NOMO-1 treated with dmso at 0.1 percent for 144 hours (cell line): ENCODE data around the gene ANK2.

Experiments used
- DNase-seq: peaks from one replicate; lab custom pipeline; 2025; ENCODE audit not compliant: unreplicated experiment; lab: John Stamatoyannopoulos, UW

Gene ANK2

DNA sequence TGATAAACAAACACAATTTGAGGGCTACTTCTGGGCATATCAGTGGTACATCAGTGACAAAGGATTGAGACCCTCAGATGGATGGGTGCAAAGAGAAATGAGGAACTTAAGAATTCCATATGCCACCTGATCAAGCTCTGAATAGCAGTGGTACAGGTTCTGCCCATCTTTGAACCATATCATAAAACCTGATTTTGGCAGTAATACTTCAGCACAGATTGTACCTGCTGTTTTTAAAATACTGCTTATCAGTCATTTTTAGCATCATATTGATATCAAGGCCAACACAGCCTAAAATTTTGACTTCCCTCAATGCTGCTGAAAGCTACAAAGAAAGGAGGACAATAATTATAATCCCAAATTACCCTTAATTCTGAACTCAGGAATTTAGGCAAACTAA is 41.5 kb downstream of the ANK2 start:
- DNase-seq: no peak

DNA sequence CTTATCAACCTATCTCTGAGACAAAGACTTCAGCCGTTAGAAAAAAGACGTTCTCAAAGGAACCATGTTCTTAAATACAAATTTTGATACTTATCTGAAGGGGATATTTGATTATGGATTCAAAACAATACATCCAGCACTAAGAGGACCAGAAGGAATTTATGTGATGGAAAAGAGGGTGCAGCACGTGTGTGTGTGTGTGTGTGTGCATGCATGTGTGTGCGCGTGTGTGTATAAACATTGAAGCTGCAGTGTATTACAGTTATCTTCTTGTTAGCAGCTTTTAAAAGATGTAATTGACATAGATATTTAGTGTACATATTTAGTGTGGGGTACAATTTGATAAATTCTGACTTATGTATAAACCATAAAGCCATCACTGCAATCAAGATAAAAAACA is 44.9 kb downstream of the ANK2 start:
- DNase-seq: no peak

DNA sequence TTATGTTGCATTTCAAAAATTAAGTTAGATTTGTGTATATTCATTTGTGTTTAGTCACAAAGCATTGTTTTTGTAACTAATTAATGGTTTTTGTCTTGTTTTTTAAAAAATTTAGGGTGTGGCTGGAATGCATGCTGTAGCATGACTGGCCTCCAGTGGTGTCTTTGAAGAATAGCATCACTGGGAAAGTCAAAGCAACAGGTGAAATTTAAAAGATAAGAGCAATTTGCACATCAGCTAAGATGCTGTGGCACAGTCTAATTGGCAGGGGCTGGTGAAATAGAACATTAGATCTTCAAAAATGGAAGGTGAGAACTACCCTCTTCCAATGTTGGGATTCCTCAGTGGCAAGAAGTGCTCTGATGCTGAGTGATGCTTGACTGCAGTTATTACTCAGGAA is 45.3 kb downstream of the ANK2 start:
- no peak for DNase-seq

DNA sequence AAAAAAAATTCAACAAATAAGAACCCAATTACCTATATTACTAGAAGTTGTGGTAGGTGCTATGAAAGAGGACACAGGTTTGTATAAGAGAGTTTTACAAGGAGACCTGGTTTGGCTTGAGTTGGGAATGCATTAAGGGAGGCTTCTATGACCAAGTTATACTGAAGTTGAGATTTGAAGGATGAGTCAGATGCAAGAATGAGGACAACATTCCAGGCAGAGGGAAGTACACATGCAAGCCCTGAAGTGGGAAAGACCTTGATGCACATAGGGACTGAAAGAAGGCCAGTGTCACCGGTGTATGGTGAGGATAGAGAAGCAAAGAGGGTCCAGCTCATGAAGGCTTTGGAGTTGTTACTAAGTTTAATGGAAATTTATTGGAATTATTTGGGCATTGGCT is 52.2 kb downstream of the ANK2 start:
- no peak for DNase-seq

DNA sequence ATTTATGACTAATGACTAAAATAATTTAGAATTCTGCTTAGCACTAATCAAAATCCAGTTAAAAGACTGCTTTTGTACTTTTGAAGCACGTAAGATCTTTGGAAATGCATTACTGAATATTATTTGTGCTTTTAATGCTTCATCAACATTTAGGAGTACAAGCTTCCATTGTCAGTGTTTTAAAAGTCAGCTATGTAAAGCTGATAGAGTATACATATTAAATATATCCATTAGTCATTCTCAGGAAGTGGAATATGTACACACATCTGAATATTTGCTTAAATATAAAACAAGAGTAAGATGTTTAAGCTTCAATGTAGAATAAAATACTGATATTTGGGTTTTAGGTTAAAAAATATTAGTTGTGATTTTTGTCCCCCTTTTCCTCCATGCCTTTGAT is 54.1 kb downstream of the ANK2 start:
- DNase-seq: no peak

DNA sequence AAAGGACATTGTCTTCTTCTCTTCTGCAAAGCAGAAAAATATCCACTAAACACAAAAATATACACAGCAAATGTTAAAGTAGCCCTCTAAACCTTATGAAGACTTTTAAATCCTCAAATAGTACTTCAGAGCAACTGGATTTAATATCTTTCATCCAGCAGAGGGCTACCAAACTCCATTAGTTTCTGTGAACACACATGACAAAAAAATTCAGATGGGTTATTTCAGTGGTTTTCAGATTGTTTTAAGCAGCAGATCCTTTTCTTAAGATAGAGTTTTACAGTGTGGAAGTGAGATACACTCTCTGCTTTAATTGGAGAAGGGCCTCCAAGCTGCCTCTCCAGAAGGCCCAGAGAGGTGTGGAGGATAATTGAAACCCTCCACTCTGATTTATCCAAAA is 56.7 kb downstream of the ANK2 start:
- no peak for DNase-seq

DNA sequence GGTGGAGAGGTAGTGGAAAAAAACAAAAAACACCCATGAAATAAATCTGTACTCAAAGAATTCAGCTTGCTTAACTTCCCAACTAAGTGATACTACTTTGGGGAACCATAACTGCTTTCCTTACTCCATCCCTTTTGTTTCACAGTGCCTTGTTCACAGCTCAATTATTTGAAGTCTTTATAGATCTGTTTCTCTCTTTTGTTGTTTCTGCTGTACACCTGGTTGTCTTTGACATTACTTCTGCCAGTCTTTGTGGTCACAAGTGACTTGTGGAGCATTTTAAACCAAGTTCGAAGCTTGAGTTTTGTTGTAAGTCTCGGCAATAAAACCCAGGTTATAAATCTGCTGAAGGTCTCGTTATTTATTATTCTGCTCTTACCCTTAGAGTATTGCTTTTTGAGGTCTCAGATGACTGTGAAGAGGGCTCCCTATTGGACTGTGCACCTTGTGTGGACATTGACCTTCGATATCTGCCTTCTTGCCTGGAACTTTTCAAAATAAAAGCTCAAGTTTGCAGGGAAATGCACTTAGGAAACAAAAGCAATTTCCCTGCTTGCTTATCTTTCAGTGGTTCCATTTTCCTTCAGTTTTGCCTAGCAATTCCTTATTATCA is 59.8 kb downstream of the ANK2 start:
- no peak for DNase-seq

DNA sequence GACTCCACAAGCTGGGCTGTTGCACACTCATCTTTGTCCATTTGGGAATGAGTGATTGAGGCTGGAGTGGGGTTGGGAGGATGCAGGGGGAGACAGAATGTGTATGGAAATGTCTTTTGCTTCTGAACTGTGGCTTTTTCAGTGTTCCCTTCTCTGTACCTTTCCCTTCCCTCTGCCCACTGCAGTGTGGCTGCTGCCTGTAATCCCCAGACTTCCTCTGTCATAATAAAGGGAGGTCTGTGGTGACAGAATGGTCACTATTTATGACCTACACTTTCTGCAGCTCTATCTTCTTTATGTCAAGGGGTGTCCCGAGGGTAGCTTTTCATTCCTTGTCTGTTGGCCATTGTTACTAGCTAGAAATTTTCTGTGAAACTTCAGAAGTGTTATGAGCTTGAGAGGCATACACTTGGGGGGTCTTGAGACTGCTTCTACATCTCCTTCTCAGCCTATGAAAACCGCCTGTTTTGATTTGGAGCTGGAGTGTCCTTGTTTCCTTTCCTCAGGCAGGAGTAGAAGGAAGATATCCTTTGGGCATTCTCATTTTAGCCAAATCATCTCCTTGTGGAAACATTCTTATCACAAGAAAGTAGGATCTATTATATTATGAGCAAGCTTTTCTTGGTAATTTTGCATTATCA is 63.0 kb downstream of the ANK2 start:
- no peak for DNase-seq

DNA sequence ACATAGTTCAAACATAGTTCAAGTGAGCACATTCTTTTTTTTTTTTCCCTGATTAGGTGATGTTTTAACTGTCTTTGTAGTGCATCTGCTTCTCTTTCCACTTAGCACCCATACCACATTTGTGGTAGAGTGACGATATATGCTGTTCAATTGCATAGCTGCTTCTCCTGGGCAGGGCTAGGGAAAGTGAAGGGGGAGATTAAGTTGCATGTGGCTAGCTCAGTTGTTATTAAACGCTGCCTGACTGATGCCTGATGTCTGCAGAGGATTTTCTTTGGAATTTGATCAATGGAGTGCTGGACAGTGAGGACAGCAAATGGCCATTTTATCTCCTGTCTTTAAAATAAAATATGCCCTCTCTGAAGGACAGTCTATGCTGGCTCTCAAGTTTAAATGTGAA is 63.7 kb downstream of the ANK2 start:
- no peak for DNase-seq

DNA sequence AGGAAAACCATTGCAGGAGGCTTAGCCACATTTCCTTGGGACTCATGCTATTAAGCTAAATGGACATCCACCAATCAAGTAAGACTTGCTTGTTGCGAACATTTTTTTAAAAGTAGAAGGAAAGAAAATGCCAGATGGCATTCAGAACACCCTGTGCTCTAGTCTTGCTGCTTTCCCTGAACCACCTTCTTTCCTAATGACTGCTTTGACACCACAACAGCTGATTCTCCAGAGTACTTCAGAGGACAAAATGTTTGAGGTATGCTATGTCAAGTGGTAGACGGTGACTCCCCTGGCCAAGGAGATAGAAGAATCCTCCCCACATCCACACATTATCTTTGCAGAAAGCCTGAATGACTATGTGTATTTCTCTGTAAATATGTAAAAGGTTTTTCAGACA is 65.4 kb downstream of the ANK2 start:
- no peak for DNase-seq

DNA sequence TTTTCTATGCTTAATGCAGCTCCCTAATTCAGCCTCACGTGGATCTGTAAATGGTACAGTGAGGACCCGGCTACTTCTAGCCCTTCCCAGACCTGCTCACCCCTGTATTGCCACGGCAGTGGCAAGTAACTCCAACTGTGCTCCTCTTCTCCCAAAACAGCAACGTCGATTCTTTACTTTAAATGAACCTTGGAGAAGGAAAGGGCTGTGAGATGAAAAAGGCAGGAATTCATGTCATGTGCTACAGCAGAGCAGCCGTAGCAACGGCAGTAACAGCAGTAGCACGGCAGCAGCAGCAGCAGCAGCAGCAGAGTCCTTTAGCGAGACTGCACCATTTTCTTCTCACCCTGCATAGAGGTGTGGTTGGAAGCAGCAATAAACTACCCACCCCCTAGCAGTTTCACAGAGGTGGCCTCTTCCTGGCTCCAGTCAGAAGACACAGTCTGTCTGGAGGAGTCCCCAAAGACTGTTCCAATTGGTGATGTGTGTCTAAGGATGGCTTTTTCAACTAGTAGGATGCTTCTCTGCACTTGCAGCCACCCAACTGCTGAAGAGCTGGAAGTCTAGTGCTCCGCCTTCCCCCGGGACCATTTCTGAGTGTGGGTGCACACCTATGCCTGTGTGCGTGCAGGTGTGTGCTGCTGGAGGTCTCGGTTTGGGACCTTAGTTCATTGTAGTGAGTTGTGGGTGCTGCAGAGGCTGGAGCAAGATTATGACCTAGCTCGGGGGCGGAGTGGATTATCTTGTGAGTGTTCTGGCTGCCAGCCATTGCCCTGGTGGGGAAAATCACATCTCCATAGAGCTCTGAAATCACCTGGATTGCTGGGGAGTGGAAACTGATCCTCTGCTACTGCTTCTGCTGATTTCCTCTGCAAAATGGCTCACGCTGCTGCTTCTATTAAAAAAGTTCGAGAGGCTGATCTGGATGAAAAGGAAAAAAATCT is 67.2 kb downstream of the ANK2 start:
- DNase-seq: no peak

DNA sequence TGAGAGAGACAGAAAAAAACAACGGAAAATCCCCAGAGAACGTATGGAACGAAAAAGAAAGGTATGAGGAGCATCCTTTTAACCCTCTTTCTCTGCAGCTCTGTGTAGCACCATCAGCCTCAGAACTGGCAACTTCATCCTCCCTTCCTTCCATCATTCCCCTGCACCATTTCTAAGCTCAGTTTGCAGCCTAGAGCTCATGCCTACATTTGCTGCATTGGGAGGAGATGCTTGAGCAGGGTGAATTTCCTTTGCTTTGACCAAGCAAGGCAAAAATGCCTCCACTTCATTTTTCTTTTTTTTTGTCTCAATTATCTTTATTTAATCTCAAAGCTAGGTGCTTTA is 67.9 kb downstream of the ANK2 start:
- no peak for DNase-seq

DNA sequence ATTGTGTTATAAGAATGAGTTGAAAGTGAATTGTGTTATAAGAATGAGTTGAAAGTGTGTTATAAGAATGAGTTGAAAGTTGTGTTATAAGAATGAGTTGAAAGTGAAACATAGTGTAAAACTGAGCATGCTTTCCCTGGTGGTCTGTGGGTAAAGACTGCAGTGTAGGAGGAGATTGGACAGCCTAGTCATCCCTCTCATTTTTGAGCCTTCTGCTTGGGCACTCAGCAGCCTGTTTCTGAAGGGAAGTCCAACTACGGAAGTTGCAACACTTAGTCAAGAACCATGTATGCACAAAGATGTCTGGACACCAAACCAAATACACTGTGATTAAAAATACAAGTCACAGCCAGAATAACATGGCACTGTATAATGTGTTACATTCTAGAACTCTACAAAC is 72.6 kb downstream of the ANK2 start:
- no peak for DNase-seq

DNA sequence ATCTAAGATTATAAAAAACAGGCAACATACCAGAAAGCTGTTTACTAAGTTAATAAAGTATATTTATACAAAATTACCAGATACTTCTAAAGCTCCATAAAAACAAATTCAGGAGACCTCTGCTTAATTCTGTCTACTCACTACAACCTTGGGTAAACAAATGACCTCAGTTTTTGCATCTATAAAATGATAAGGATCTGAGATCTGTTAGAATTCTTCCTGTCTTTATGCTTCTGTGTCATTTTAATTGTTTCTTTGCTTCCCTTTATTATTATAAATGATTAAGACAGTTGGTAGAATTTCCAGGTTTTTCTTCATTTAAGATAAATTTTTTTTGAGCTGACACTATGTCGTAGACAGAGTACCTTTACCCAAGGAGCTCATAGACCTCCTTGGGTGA is 76.0 kb downstream of the ANK2 start:
- no peak for DNase-seq

DNA sequence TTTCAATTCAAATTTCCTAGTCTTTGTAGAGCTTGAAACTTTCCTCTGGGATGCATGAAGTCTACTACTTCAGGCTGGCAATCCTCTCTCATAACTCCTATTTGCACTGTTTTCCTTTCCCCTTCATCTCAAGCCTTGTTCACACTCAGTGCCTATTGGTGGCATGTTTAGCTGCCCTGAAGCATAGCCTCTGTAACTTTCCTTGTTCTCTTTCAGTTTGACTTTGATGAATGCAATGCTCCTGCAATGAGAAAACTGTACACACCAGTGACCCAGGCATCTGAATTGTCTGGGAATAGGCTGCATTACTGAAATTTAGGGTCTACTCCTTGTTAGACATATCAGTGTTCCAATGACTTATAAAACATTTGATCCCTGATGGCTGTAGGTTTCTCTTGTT is 81.7 kb downstream of the ANK2 start:
- DNase-seq: no peak

DNA sequence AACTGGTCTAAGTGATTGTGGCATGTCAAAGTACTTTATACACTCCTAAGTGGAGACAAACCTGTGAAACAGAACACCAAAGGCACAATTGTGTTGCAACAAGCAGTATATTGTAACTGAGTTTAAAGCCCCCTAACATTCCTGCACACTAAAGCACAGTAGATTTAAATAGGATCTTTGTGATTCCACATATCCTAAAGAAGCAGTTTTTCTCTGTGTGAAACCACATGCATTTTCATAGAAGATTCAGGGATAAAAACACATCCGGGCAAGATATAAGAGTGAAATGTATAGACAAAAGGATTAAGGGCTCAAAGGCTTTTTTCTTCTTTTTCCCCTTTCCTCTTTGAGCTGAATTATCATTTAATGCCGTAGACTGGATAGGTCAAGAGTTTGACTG is 82.2 kb downstream of the ANK2 start:
- no peak for DNase-seq

DNA sequence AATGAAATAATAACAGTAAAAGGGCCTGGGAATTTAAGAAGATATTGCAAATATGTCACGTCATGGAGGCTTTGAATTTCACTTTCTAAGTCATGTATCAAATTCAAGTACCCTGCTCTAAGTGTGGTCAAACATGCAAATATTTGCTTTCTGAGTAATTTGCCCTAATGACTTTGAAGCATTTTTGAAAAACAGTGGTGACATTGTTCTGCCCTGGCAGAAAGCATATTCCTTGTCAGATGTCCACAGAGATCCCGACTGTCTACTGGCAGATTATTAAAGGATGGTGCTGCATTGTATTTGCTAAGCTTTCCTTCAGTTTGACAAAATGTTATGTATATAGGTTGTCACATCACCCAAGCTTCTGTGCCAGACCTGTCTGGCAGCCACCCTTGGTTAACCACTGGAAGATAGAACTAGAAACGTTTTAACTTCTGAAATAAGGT is 92.5 kb downstream of the ANK2 start:
- no peak for DNase-seq

DNA sequence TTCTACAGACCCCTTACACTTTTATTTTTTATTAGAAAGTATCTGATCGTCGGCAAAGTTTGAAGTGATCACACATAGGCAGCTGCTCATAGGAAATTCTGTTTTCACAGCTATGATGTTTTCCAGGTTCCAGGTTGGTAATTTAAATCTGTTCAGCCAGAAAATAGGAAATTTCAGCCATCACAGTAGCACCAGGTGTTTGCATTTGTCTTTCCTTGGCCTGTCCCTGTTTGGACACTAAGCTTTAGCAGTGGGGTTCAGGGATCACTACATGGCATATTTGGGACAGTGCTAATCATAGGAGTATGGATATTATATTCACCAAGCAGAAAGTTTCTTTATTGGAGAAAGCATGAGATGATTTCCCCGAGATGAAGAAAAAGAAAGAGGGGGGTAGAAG is 92.9 kb downstream of the ANK2 start:
- DNase-seq: no peak

DNA sequence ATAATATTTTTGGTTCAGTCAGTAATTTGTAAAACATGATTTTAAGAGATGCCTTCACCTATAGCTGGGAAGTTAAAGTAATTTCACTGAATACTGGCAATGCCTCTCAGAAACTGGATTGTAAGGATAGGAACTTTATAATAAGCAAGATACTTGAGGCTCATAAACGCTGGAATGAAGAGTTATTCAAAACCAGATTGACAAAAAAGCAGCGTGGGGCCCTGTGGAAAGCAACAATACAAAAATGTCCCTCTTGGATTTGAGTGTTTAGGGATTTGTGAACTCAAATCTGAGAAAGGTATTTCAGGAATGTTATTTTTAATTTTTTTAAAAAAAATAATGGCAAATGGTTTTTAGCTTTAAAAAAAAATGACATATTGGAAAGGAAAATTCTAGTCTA is 94.6 kb downstream of the ANK2 start:
- no peak for DNase-seq

DNA sequence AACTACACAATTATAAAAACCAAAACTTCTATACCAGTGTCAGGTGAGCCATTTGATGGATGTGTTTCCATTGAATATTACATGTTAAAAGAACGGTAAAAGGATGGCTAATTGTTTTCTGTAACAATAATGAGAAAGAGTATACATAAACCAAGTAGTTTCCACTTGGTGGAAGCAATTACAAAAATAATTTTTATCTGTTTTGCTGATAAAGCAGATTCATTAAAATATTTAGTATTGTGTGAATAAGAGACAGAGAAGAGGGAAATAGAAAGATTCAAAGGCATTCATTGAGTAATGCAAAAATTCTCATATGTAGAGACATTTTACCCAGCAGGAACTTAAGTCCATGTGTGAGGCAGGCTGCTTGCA is 95.7 kb downstream of the ANK2 start:
- DNase-seq: no peak

DNA sequence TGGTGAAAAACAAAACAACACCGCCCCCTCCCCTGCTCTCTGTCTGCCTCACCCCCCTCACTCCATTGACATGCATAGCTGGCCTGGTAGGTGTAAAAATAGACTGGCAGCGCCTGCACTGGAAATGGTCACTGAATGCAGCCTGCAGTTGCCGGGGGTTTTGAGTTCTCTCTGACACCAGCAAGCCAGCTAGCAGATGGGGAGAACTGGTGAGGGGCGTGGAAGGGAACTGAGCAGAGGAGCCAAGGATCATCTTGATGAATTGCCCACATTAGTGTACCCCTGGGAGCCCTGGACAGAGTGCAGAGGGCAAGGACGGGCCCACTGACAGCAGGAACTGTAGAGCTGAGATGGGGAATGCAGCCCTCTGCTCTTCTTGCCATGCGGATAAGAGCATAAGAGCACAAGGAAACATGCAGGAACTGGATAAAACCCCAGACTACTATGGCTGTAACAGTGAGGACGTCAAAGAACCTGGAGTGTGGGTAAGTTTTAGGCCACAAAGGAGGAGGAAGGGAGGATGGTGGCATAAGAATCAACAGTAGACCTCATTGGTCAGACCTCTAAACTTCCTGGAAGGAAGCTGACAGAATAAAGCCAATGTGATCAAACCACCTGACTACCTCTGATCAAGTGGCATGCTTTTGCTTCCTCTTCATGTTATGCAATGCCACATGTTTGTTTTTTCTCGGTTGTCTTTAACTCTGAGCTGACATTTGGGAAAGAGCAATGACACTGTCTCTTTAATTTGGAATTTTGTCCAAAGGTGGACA is 96.3 kb downstream of the ANK2 start:
- DNase-seq: no peak
